K562 (cell line): ENCODE data around the gene OOSP1. TPM values are rescaled to one million over a fixed set of nuclear protein-coding genes. Genes with fewer than 3 reads are reported as not detected.

Experiments used
- ATAC-seq: fragments of 200-7000 bp; cut with Tn5 transposase; 3 replicates; pipeline ENCODE4 v1.9.1; 2020; ENCODE audit warnings: moderate library complexity
- BruUV-seq: library from RNA; stranded (reverse); fragments of 400-500 nt; replicated peaks from 2 replicates; lab custom pipeline; 2021; lab: Mats Ljungman, UMichigan
- CTCF ChIA-PET: fragments of 300-600 bp; formaldehyde crosslinking; extraction: SDS; loops from one replicate; lab custom pipeline; 2021; ENCODE audit warnings: low intra/inter-chr PET ratio; lab: Yijun Ruan, JAX
- POLR2A ChIA-PET: fragments of 300-600, 350-650 bp; sonication (Branson Sonifier 250); formaldehyde crosslinking; extraction: SDS; loops from one replicate; lab custom pipeline; 2021; ENCODE audit warnings: antibody characterized with exemption, inconsistent platforms; lab: Yijun Ruan, JAX
- DNase-seq, 4 experiments: peaks; one replicate each; pipeline versions ENCODE4 v3.0.0 to v3.0.0-alpha.2; 2011 to 2018; ENCODE audit warnings: low spot score in 3 of 4, mixed read lengths in 3 of 4; ENCODE audit errors: extremely low read depth in 1 of 4
- FAIRE-seq: peaks from 2 replicates; lab custom pipeline; 2011; peaks lifted over from hg19 to GRCh38; lab: Jason Lieb, UNC
- H2AFZ ChIP-seq: 2 replicates; pipeline ENCODE4 v1.6.0; 2011; ENCODE audit warnings: low read depth, low read length, control low read depth, inconsistent platforms
- H3K27ac ChIP-seq: fragments of 200-600 bp; 3 replicates; pipeline ENCODE4 v1.8.0; 2011; ENCODE audit warnings: low read depth, mild to moderate bottlenecking, control low read depth, inconsistent platforms, low read length, moderate library complexity, mixed read lengths; ENCODE audit errors: extremely low read depth
- H3K27me3 ChIP-seq, 2 experiments: fragments of 300-600 bp in 1 of 2; 2 replicates in 1 of 2; 3 replicates in 1 of 2; pipeline versions ENCODE4 v1.6.0 to v1.8.0; 2011; ENCODE audit warnings: inconsistent platforms in 2 of 2, low read length in 2 of 2, mild to moderate bottlenecking in 1 of 2, mixed read lengths in 1 of 2, moderate library complexity in 1 of 2; ENCODE audit not compliant: control insufficient read depth in 2 of 2, insufficient read depth in 2 of 2
- H3K36me3 ChIP-seq: fragments of 300-600 bp; 3 replicates; pipeline ENCODE4 v1.8.0; 2011; ENCODE audit warnings: mild to moderate bottlenecking, low read length, inconsistent platforms; ENCODE audit not compliant: control insufficient read depth, insufficient read depth
- H3K4me1 ChIP-seq, 2 experiments: fragments of 200-600 bp in 1 of 2; replicated peaks in 1 of 2; 2 replicates in 1 of 2; 3 replicates in 1 of 2; pipeline versions ENCODE4 v1.5.1 to v1.8.0; 2011; ENCODE audit warnings: inconsistent platforms in 2 of 2, low read length in 2 of 2, mild to moderate bottlenecking in 1 of 2, mixed read lengths in 1 of 2, moderate library complexity in 1 of 2; ENCODE audit not compliant: control insufficient read depth in 2 of 2, insufficient read depth in 2 of 2
- H3K4me2 ChIP-seq: 2 replicates; pipeline ENCODE4 v1.6.1; 2011; ENCODE audit warnings: low read length, control low read depth, inconsistent platforms, mixed read lengths; ENCODE audit not compliant: insufficient read depth
- H3K4me3 ChIP-seq: fragments of 200-600 bp; sonication (generic), shearing (Covaris generic); 2 replicates; pipeline ENCODE4 v1.5.1; 2016; ENCODE audit warnings: control low read depth, inconsistent platforms
- H3K79me2 ChIP-seq: fragments of 200-600 bp; 3 replicates; pipeline ENCODE4 v1.8.0; 2011; ENCODE audit warnings: low read length, inconsistent platforms; ENCODE audit not compliant: control insufficient read depth, insufficient read depth
- H3K9ac ChIP-seq, 2 experiments: 2 replicates each; pipeline versions ENCODE4 v1.6.0 to v1.6.1; 2011; ENCODE audit warnings: low read depth in 2 of 2, low read length in 2 of 2, control low read depth in 1 of 2, inconsistent platforms in 1 of 2, mild to moderate bottlenecking in 1 of 2, mixed read lengths in 1 of 2; ENCODE audit not compliant: insufficient read depth in 1 of 2
- H3K9me1 ChIP-seq: one replicate; pipeline ENCODE4 v1.6.0; 2011; ENCODE audit warnings: inconsistent platforms, mild to moderate bottlenecking, low read length, moderate library complexity; ENCODE audit not compliant: control insufficient read depth, insufficient read depth
- H3K9me3 ChIP-seq: replicated peaks from 2 replicates; pipeline ENCODE4 v1.5.1; 2011; ENCODE audit warnings: low read depth, low read length, inconsistent platforms; ENCODE audit not compliant: control insufficient read depth, insufficient read depth
- H4K20me1 ChIP-seq: replicated peaks from 2 replicates; pipeline ENCODE4 v1.6.1; 2011; ENCODE audit warnings: low read length, inconsistent platforms, mixed read lengths; ENCODE audit not compliant: control insufficient read depth, insufficient read depth
- CBX2 ChIP-seq: fragments of 200-600 bp; sonication (generic); IDR thresholded peaks from one replicate; pipeline ENCODE4 v1.6.1; 2012; ENCODE audit warnings: mild to moderate bottlenecking, low read length, inconsistent platforms; ENCODE audit not compliant: insufficient read depth, poor library complexity, severe bottlenecking
- CEBPG ChIP-seq, 3 experiments: fragments of 200-800 bp in 1 of 3; sonication (Bioruptor generic) in 1 of 3; sonication (generic) in 1 of 3; formaldehyde crosslinking in 1 of 3; IDR thresholded peaks in 2 of 3; conservative IDR thresholded peaks in 1 of 3; 2 replicates each; pipeline versions ENCODE4 v1.6.1 to v1.8.0; 2016 to 2022; ENCODE audit warnings: missing compliant biosample characterization in 2 of 3, missing genetic modification characterization in 2 of 3, mild to moderate bottlenecking in 1 of 3, missing genetic modification reagents in 1 of 3
- DDX20 ChIP-seq: fragments of 450-650 bp; IDR thresholded peaks from 2 replicates; pipeline ENCODE4 v1.6.1; 2016; ENCODE audit warnings: missing genetic modification characterization, low read depth, mild to moderate bottlenecking, missing compliant biosample characterization, moderate library complexity
- FOXP1 ChIP-seq: sonication (generic); formaldehyde crosslinking; IDR thresholded peaks from 2 replicates; pipeline ENCODE4 v1.8.0; 2022; ENCODE audit warnings: mild to moderate bottlenecking, missing genetic modification reagents
- SIN3B ChIP-seq: fragments of 450-650 bp; IDR thresholded peaks from 2 replicates; pipeline ENCODE4 v1.6.1; 2017; ENCODE audit warnings: low read depth, mild to moderate bottlenecking, moderate library complexity
- SREBF2 ChIP-seq: sonication (generic); formaldehyde crosslinking; IDR thresholded peaks from 2 replicates; pipeline ENCODE4 v1.4.0; 2020; ENCODE audit warnings: mild to moderate bottlenecking, missing genetic modification reagents
- STAT5B ChIP-seq: fragments of 250-450 bp; sonication (Bioruptor Pico); IDR thresholded peaks from 2 replicates; pipeline ENCODE4 v1.8.0; 2021; ENCODE audit warnings: mild to moderate bottlenecking, inconsistent platforms
- ZNF589 ChIP-seq: fragments of 200-800 bp; sonication (Bioruptor generic); IDR thresholded peaks from 2 replicates; pipeline ENCODE4 v1.6.1; 2016; ENCODE audit warnings: low read depth, missing genetic modification characterization, missing compliant biosample characterization
- WGBS: fragments of 100-300 bp; shearing (Covaris generic); methylation state at CpG from one replicate; pipeline ENCODE4 v1.1.6; 2016; ENCODE audit warnings: low coverage, mixed read lengths; ENCODE audit not compliant: insufficient coverage; ENCODE audit errors: missing lambda C conversion rate; 5-methylcytosine and 5-hydroxymethylcytosine counted together
- in situ Hi-C: fragments of 300-500 bp; cut with MboI; formaldehyde crosslinking; loops from 4 replicates; pipeline ENCODE4 v1.15.0; 2018; ENCODE audit warnings: inconsistent platforms, mixed read lengths
- intact Hi-C: fragments of 100-400 bp; cut with micrococcal nuclease; formaldehyde crosslinking; loops from 2 replicates; pipeline ENCODE4 v1.14.2; 2022
- polyA plus RNA-seq, 8 experiments: library from polyadenylated mRNA; depleted of rRNA in 4 of 8; stranded (reverse) in 5 of 8; unstranded in 3 of 8; fragments of >200 nt; fragmentation: Nextera tagmentation in 2 of 8; fragmentation: Illumina TruSeq in 1 of 8; extraction: Ambion mirVana in 2 of 8; extraction: Trizol in 1 of 8; gene quantifications; 2 replicates each; pipeline versions ENCODE4 v1.2.1 to v1.2.3, GENCODE V29; 2011 to 2014; ENCODE audit warnings: inconsistent platforms in 1 of 8, missing spikeins in 1 of 8
- total RNA-seq, 7 experiments: library from RNA; depleted of rRNA in 6 of 7; stranded (reverse); fragments of >200 nt in 6 of 7; fragmentation: Illumina TruSeq in 2 of 7; extraction: Trizol in 2 of 7; gene quantifications; 2 replicates each; pipeline versions ENCODE4 v1.2.1 to v1.2.3, GENCODE V29; 2011 to 2021; ENCODE audit warnings: low replicate concordance in 1 of 7
- TF ChIP-seq, protein P1 (sequence below): fragments of 250-450 bp; sonication (Bioruptor Pico); IDR thresholded peaks from 2 replicates; pipeline ENCODE4 v1.8.0; 2021; ENCODE audit warnings: moderate library complexity, mild to moderate bottlenecking, inconsistent platforms

Gene OOSP1
- total and polyA plus RNA-seq, 9 of the 15 experiments (the other 6 are each of a cell fraction or from before 2014, with no cell fraction given), result 0.14 to 3.0 (median 0.61) TPM

DNA sequence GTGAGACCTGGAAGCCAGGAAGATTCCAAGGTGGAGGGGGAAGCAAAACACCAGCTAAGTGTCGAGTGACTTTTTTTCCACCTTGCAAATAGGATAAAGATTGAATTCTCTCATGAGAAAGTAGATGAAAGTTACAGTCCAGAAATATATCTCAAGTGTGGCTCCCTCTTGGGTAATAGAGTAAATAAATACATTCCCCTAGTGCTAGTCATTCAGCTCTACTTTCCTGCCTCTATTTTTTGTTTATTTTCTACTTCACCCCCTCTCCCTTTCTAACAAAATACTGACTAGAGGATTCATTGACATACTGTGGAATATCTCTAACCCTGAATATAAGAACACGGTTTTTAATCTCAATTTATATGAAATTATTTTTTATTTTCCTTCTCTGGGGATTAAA lies 59.6 kb downstream of the OOSP1 start:
- in situ Hi-C loops, result no loop called here
- TF ChIP-seq SREBF2 (CRISPR knock-in tag), result no peak
- no peak for TF ChIP-seq FOXP1
- TF ChIP-seq STAT5B (CRISPR knock-in tag), result no peak
- TF ChIP-seq, protein P1, sequence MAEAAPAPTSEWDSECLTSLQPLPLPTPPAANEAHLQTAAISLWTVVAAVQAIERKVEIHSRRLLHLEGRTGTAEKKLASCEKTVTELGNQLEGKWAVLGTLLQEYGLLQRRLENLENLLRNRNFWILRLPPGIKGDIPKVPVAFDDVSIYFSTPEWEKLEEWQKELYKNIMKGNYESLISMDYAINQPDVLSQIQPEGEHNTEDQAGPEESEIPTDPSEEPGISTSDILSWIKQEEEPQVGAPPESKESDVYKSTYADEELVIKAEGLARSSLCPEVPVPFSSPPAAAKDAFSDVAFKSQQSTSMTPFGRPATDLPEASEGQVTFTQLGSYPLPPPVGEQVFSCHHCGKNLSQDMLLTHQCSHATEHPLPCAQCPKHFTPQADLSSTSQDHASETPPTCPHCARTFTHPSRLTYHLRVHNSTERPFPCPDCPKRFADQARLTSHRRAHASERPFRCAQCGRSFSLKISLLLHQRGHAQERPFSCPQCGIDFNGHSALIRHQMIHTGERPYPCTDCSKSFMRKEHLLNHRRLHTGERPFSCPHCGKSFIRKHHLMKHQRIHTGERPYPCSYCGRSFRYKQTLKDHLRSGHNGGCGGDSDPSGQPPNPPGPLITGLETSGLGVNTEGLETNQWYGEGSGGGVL (CRISPR knock-in tag), result no peak
- no peak for TF ChIP-seq ZNF589 (CRISPR knock-in tag)
- no peak for TF ChIP-seq DDX20 (tag)
- no peak for TF ChIP-seq SIN3B
- no peak for TF ChIP-seq CBX2
- TF ChIP-seq CEBPG (CRISPR knock-in tag; IDR thresholded peaks at IDR 0.05), result no peak
- TF ChIP-seq CEBPG (tag; conservative IDR thresholded peaks at IDR 0.05 in 1 of 2, IDR thresholded peaks at IDR 0.05 in 1 of 2), result no peak

More for the DNA sequence above, 59.6 kb downstream of the OOSP1 start:
- H3K27ac ChIP-seq, result no peak overlapping the region
- ATAC-seq, result no peak
- intact Hi-C loops, result no loop called here
- no peaks in the 10 kb centered on the region for H3K36me3 ChIP-seq
- peaks cover 6% of the 10 kb centered on the region for H3K9me3 ChIP-seq
- H3K9ac ChIP-seq, result no peak overlapping the region
- FAIRE-seq, result no peak
- 16% methylated on average over 2 of the region's 2 CpGs for WGBS
- no peaks in the 10 kb centered on the region for H3K27me3 ChIP-seq
- H3K4me2 ChIP-seq, result no peak overlapping the region
- H4K20me1 ChIP-seq, result no peaks in the 10 kb centered on the region
- H3K9me1 ChIP-seq, result no peaks in the 10 kb centered on the region
- DNase-seq, result no peak
- no peaks in the 10 kb centered on the region for H3K79me2 ChIP-seq
- H2AFZ ChIP-seq, result 0 out of 2 replicates have a peak overlapping the region, but pooled peaks have one; percentile 11
- POLR2A ChIA-PET, result no interaction called here
- no TSS peak for BruUV-seq
- no peak overlapping the region for H3K4me3 ChIP-seq
- CTCF ChIA-PET, result no interaction called here
- no peaks in the 10 kb centered on the region for H3K4me1 ChIP-seq
